Stimulated activated CD8-positive, alpha-beta memory T cell treated with anti-CD3 and anti-CD28 coated beads, Interleukin-4, amount 100 ng/mL, for 24 hours (primary cell): Measurements from ENCODE around the gene MBD6.
"Not testable (repeated sequence)": the region's sequence is repeated elsewhere in the genome, so short reads cannot be mapped to it uniquely, and the experiment has no call there.

Experiments used
- DNase-seq: peaks from one replicate; pipeline ENCODE4 v3.0.0-alpha.2; 2020; ENCODE audit warnings: low read depth

Gene MBD6

GRCh38 chr12:57488402-57489156, 34.0 kb upstream of the MBD6 start:
- no peak for DNase-seq

- DNase-seq = no peak
These were observed 33.4 kb upstream of the MBD6 start for GRCh38 chr12:57489157-57489641.

- DNase-seq = no peak
These were observed 32.5 kb upstream of the MBD6 start for GRCh38 chr12:57490126-57490525.

- no peak for DNase-seq
These were observed 31.0 kb upstream of the MBD6 start for GRCh38 chr12:57491393-57492280.

GRCh38 chr12:57495051-57495701, 27.4 kb upstream of the MBD6 start:
- not testable (repeated sequence) for DNase-seq

- DNase-seq = no peak
These were observed 25.8 kb upstream of the MBD6 start for GRCh38 chr12:57496822-57497221.

GRCh38 chr12:57497223-57498131, 25.1 kb upstream of the MBD6 start:
- DNase-seq = no peak

GRCh38 chr12:57498132-57498502, 24.5 kb upstream of the MBD6 start:
- no peak for DNase-seq

GRCh38 chr12:57498571-57498970, 24.1 kb upstream of the MBD6 start:
- no peak for DNase-seq

- DNase-seq = no peak
These were observed 22.4 kb upstream of the MBD6 start for GRCh38 chr12:57500213-57500612.

- DNase-seq = not testable (repeated sequence)
These were observed 20.2 kb upstream of the MBD6 start for GRCh38 chr12:57502311-57502969.

GRCh38 chr12:57506541-57506940, 16.1 kb upstream of the MBD6 start:
- not testable (repeated sequence) for DNase-seq

GRCh38 chr12:57507796-57508195, 14.8 kb upstream of the MBD6 start:
- DNase-seq = not testable (repeated sequence)

- no peak for DNase-seq
These were observed 11.5 kb upstream of the MBD6 start for GRCh38 chr12:57511161-57511560.

GRCh38 chr12:57511588-57512325, 10.9 kb upstream of the MBD6 start:
- DNase-seq = no peak

GRCh38 chr12:57512665-57513064, 10.0 kb upstream of the MBD6 start:
- DNase-seq = no peak

- no peak for DNase-seq
These were observed 9.4 kb upstream of the MBD6 start for GRCh38 chr12:57513266-57513665.

- DNase-seq = not testable (repeated sequence)
These were observed 8.9 kb upstream of the MBD6 start for GRCh38 chr12:57513677-57514076.

- DNase-seq = not testable (repeated sequence)
These were observed 8.4 kb upstream of the MBD6 start for GRCh38 chr12:57514246-57514645.

- no peak for DNase-seq
These were observed 7.8 kb upstream of the MBD6 start for GRCh38 chr12:57514720-57515407.
